Measurements from ENCODE around the gene CAPN2.
"Not testable (repeated sequence)": the region's sequence is repeated elsewhere in the genome, so short reads cannot be mapped to it uniquely, and the experiment has no call there.

CAPN2 gene

DNA sequence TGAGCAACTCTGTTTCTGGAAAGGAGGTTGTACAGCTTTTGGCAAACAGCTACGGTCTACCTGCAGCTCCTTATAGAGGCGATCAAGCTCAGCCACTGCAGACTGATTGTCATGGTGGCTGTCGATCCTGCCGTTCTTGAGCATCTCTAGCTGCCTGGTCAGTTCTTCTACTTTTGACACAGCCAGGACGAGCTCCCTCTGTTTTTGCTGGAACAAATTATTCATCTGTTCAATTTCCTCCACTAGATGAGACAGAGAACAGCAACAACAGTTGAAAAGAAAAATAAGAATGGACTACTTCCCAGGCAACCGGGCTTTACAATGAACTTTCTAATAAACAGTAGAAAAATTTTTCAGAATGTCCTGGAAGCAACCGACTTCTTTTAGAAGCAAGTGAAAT lies 90.9 kb downstream of the CAPN2 start:
- peaks cover 79% of the 10 kb centered on the region for H3K36me3 ChIP-seq (ENCODE audit: control insufficient read depth, insufficient read depth, low read length)
- H3K4me1 ChIP-seq (ENCODE audit: control insufficient read depth, insufficient read depth, low read length, poor library complexity, severe bottlenecking): no peaks in the 10 kb centered on the region
- no peak overlapping the region for H3K4me3 ChIP-seq (ENCODE audit: extremely low read depth, insufficient read depth, low read length, poor library complexity, severe bottlenecking)
- no peak overlapping the region for H3K27ac ChIP-seq (ENCODE audit: low read depth, low read length, severe bottlenecking)
- WGBS, 2 experiments (ENCODE audit: insufficient coverage in 2 of 2): 97 to 100% methylated on average over 5 to 6 of the region's 7 CpGs
- H3K9me3 ChIP-seq (ENCODE audit: control insufficient read depth, low read length): peaks cover 4% of the 10 kb centered on the region

DNA sequence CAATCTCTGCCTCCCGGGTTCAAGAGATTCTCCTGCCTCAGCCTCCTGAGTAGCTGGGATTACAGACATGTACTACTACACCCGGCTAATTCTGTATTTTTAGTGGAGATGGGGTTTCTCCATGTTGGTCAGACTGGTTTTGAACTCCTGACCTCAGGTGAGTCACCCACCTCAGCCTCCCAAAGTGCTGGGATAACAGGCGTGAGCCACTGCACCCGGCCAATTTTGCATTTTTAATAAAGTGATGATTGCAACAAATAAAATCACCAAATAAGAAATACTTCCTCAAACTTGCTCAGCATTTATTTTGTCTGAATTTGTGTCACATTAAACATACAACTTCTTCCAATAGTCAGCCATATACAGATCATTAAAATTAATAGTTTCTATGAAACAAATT lies 97.6 kb downstream of the CAPN2 start:
- H3K27ac ChIP-seq (ENCODE audit: low read depth, low read length, severe bottlenecking); H3K9me3 ChIP-seq (ENCODE audit: control insufficient read depth, low read length); H3K4me1 ChIP-seq (ENCODE audit: control insufficient read depth, insufficient read depth, low read length, poor library complexity, severe bottlenecking); H3K4me3 ChIP-seq (ENCODE audit: extremely low read depth, insufficient read depth, low read length, poor library complexity, severe bottlenecking): not testable (repeated sequence)
- H3K36me3 ChIP-seq (ENCODE audit: control insufficient read depth, insufficient read depth, low read length): peaks cover 68% of the 10 kb centered on the region
- 90 to 100% methylated on average over 1 to 2 of the region's 4 CpGs for WGBS, 2 experiments (ENCODE audit: insufficient coverage in 2 of 2)

DNA sequence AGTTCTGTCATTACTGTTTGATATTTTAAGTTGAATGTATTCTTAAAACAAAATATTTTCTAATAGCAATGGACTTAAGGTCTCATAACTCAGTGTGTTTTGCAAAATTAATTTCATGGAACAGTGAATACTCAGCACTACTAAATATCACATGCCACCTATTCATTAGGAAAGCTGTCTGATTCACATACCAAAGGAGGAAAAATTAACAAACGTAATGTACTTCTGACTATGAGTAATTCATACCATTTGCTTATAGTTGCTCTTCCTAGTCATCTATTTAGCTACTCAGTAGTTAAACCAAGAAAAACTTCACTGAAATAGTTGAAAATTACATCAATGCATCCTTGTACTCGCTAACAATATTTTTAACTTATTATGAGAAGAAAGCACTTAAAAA lies 98.2 kb downstream of the CAPN2 start:
- WGBS, 2 experiments (ENCODE audit: insufficient coverage in 2 of 2): 83% methylated on average over 1 of the region's 2 CpGs; no CpG with 5 or more reads in 1 of the 2 experiments
- H3K4me3 ChIP-seq (ENCODE audit: extremely low read depth, insufficient read depth, low read length, poor library complexity, severe bottlenecking): no peak overlapping the region
- H3K36me3 ChIP-seq (ENCODE audit: control insufficient read depth, insufficient read depth, low read length): peaks cover 64% of the 10 kb centered on the region

DNA sequence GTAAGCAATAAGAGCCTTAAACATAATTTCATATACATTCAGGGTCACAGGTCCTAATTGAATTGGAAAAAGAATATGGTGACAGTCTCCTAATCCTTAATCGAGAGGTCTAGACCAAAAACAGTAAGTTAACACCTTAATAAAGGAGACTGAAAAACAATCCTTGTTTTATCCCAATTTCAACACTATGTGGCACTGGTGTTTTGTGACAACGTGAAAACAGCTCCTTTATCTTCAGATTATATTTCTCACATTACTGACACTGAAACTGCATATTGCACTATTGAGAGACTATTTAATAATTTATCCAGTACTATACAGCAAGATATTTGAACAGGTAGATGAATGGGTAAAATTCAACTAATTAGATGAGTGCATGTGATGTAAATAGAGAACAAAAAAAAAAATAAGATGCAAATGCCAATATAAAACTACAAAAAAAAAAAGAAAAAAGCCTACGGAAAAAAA lies 99.3 kb downstream of the CAPN2 start:
- WGBS, 2 experiments (ENCODE audit: insufficient coverage in 2 of 2): no CpG with 5 or more reads among the region's 3 CpGs
- peaks cover 53% of the 10 kb centered on the region for H3K36me3 ChIP-seq (ENCODE audit: control insufficient read depth, insufficient read depth, low read length)

More for the DNA sequence above, 98.2 kb downstream of the CAPN2 start:
- no peak overlapping the region for H3K27ac ChIP-seq (ENCODE audit: low read depth, low read length, severe bottlenecking)
- H3K9me3 ChIP-seq (ENCODE audit: control insufficient read depth, low read length): peaks cover 4% of the 10 kb centered on the region
- peaks cover 5% of the 10 kb centered on the region for H3K4me1 ChIP-seq (ENCODE audit: control insufficient read depth, insufficient read depth, low read length, poor library complexity, severe bottlenecking)

DNA sequence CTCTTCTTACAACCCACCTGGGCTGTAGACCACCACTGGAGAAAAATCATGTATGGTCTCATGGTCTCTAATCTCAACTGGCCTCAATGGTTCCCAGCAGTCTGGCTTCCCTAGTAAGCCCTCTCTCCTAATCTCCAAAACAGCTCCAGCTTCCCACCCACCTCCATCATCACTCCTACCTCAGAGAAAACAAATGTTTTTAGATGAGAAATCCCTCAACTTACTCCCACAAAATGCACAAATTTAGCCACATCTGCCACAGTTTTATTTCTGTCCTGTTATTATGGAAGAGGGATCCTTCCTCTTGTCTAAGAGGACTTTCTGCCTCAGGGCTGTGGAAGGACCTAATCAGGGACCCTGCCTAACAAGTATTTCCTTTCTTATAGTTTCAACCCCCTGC lies 101.3 kb downstream of the CAPN2 start:
- Histone ChIP-seq H3K4me1 (ENCODE audit: control insufficient read depth, insufficient read depth, low read length, poor library complexity, severe bottlenecking) (peaks cover 13% of the 10 kb centered on the region), H3K27ac (ENCODE audit: low read depth, low read length, severe bottlenecking) (no peak overlapping the region), H3K36me3 (ENCODE audit: control insufficient read depth, insufficient read depth, low read length) (peaks cover 48% of the 10 kb centered on the region), H3K9me3 (ENCODE audit: control insufficient read depth, low read length) (no peaks in the 10 kb centered on the region), H3K4me3 (ENCODE audit: extremely low read depth, insufficient read depth, low read length, poor library complexity, severe bottlenecking) (no peak overlapping the region)

More for the DNA sequence above, 99.3 kb downstream of the CAPN2 start:
- no peak overlapping the region for H3K4me3 ChIP-seq (ENCODE audit: extremely low read depth, insufficient read depth, low read length, poor library complexity, severe bottlenecking)
- H3K27ac ChIP-seq (ENCODE audit: low read depth, low read length, severe bottlenecking): no peak overlapping the region
- H3K9me3 ChIP-seq (ENCODE audit: control insufficient read depth, low read length): peaks cover 4% of the 10 kb centered on the region
- peaks cover 13% of the 10 kb centered on the region for H3K4me1 ChIP-seq (ENCODE audit: control insufficient read depth, insufficient read depth, low read length, poor library complexity, severe bottlenecking)

DNA sequence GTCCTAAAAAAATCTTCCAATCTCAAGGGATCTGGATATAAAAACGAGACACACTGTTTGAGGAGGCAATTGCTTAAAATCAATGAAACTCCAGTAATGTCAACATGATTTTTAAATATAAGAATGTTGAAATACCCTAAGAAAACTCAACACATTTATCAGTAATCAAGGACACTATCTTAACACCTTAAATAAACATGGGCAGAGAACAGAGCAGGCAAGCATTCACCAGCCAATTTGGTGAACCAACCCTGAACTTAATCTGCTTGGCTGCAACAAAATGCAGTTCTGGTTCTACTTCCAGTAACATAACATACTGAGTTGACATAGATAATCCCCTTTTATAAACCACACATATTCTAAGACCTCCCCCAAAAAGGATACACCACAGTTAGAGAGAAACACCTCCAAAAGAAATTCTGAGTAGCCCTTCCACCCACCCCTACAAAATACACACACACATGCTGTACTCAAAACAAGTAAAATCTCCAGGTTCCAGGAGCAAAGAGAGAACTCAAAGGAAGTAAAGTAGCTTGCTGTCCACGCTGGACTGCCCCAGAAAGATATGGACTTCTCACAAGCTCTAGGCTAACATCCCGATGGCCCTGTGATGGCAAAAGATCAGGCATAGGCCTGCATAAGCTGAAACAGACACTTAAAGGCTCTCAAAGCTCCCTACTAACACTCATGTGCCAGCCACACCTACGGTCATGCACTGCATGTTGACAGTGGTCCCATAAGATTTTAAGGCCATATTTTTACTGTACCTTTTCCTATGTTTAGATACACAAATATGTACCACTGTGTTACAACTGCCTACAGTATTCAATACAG lies 102.9 kb downstream of the CAPN2 start:
- Histone ChIP-seq H3K27ac (ENCODE audit: low read depth, low read length, severe bottlenecking) (no peak overlapping the region), H3K4me3 (ENCODE audit: extremely low read depth, insufficient read depth, low read length, poor library complexity, severe bottlenecking) (no peak overlapping the region), H3K36me3 (ENCODE audit: control insufficient read depth, insufficient read depth, low read length) (peaks cover 48% of the 10 kb centered on the region), H3K9me3 (ENCODE audit: control insufficient read depth, low read length) (no peaks in the 10 kb centered on the region), H3K4me1 (ENCODE audit: control insufficient read depth, insufficient read depth, low read length, poor library complexity, severe bottlenecking) (peaks cover 17% of the 10 kb centered on the region)
- WGBS, 2 experiments (ENCODE audit: insufficient coverage in 2 of 2): 87 to 90% methylated on average over 3 of the region's 4 CpGs

DNA sequence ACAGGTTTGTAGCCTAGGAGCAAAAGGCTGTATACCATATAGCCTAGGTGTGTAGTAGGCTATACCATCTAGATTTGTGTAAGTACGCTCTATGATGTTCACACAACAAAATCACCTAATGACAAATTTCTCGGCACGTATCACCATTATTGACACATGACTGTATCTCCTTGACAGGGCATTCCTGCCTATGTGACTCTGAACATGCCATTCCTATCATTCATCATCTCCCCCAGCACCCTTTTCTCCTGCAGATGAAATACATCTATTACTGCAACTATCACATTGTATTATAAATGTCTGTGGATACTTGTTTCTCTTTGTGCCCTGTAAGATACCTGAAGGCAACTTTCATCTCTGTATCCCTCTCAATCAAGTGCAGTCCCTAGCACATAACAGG lies 103.5 kb downstream of the CAPN2 start:
- 94 to 96% methylated on average over 3 of the region's 3 CpGs for WGBS, 2 experiments (ENCODE audit: insufficient coverage in 2 of 2)
- Histone ChIP-seq H3K36me3 (ENCODE audit: control insufficient read depth, insufficient read depth, low read length) (peaks cover 50% of the 10 kb centered on the region), H3K4me3 (ENCODE audit: extremely low read depth, insufficient read depth, low read length, poor library complexity, severe bottlenecking) (no peak overlapping the region), H3K4me1 (ENCODE audit: control insufficient read depth, insufficient read depth, low read length, poor library complexity, severe bottlenecking) (peaks cover 22% of the 10 kb centered on the region), H3K27ac (ENCODE audit: low read depth, low read length, severe bottlenecking) (no peak overlapping the region), H3K9me3 (ENCODE audit: control insufficient read depth, low read length) (no peaks in the 10 kb centered on the region)

DNA sequence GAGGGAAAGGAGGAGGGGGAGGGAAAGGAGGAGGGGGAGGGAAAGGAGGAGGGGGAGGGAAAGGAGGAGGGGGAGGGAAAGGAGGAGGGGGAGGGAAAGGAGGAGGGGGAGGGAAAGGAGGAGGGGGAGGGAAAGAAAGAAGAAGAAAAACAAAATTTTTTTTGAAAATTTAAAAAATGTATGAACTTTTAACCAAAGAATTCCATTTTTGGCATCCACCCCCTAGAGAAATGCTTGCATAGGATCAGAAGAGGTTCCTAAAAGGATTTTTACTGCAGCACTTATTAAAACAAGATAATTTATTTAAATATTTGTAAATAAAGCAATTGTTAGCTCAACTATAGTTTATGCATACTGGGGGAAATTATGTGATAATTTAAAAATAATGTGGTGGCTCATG lies 104.9 kb downstream of the CAPN2 start:
- H3K36me3 ChIP-seq (ENCODE audit: control insufficient read depth, insufficient read depth, low read length): peaks cover 53% of the 10 kb centered on the region
- not testable (repeated sequence) for H3K4me3 ChIP-seq (ENCODE audit: extremely low read depth, insufficient read depth, low read length, poor library complexity, severe bottlenecking); H3K27ac ChIP-seq (ENCODE audit: low read depth, low read length, severe bottlenecking); H3K9me3 ChIP-seq (ENCODE audit: control insufficient read depth, low read length)
- H3K4me1 ChIP-seq (ENCODE audit: control insufficient read depth, insufficient read depth, low read length, poor library complexity, severe bottlenecking): peaks cover 22% of the 10 kb centered on the region

DNA sequence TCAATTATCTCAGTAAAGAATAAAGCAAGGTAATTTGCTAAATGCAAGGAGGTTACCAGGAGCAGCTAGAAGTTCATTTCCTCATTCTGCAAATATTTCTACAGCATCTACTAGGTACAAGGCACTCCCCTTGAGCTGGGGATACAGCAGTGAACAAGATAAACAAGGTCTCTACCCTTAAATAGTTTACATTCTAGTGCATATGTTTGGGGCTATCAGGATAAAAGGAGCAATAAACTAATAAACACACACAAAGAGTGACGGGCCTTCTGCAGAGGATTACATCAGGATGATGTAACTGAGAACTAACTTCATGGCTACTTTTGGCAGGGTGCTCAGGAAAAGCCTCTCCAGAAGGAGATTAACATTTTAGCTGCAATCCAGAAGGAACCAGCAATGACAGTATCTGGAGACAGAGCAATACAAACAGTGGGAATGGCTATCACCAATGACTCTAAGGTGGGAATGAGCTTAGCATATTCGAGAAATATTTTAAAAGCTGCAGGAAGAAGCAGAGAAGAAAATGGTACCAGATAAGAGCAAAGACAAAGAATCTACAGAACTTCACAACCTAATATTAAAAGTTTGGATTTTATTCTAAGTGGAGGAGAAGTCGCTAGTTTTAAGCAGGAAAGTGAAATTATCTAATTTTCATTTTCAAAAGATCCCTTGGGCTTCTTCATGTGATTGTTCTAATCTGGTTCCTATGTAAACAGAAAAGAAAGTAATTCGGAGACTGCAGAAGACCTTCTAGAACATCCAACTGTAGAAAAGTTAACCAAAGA lies 107.6 kb downstream of the CAPN2 start:
- Histone ChIP-seq H3K36me3 (ENCODE audit: control insufficient read depth, insufficient read depth, low read length) (peaks cover 34% of the 10 kb centered on the region), H3K4me3 (ENCODE audit: extremely low read depth, insufficient read depth, low read length, poor library complexity, severe bottlenecking) (no peak overlapping the region), H3K4me1 (ENCODE audit: control insufficient read depth, insufficient read depth, low read length, poor library complexity, severe bottlenecking) (peaks cover 22% of the 10 kb centered on the region), H3K27ac (ENCODE audit: low read depth, low read length, severe bottlenecking) (peak overlapping the region; percentile 37), H3K9me3 (ENCODE audit: control insufficient read depth, low read length) (no peaks in the 10 kb centered on the region)
- 0 to 100% methylated on average over 1 of the region's 4 CpGs for WGBS, 2 experiments (ENCODE audit: insufficient coverage in 2 of 2)

DNA sequence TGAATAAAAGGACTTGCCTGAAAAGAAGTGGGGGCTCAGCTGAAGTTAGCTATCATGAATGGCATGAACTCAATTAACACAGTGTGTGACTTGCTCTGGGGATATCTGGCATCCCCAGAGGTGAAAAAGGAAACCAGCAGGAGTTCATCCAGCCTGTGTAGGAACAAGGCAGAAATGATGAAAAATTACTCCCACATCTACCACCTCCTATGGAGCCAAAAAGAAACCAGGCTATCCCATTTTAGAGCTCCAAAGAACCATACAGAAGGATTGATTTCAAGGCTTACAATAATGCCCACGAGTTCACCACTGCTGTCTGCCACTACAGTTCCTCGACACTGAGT lies 108.1 kb downstream of the CAPN2 start:
- no peaks in the 10 kb centered on the region for H3K9me3 ChIP-seq (ENCODE audit: control insufficient read depth, low read length)
- 75 to 94% methylated on average over 2 of the region's 2 CpGs for WGBS, 2 experiments (ENCODE audit: insufficient coverage in 2 of 2)
- peak overlapping the region; percentile 37 for H3K27ac ChIP-seq (ENCODE audit: low read depth, low read length, severe bottlenecking)

DNA sequence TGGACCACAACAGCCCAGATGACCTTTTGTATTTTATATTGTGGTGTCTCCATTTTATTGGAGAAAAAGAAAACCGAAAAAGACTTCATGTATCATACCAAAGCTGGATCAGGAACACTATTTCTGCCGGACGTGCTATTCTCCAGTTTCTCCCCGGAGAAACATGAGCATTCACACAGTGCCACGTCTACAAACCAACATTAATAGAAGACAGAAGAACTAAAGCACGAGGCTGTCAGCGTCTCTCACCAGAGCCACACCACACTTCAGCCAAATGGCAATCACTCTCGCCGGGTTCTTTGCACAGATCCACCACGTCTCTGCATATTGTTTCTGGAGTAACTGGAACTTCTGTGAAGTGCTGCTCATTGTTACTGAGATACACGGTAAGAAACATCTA lies 108.6 kb downstream of the CAPN2 start:
- no peak overlapping the region for H3K4me3 ChIP-seq (ENCODE audit: extremely low read depth, insufficient read depth, low read length, poor library complexity, severe bottlenecking)
- H3K4me1 ChIP-seq (ENCODE audit: control insufficient read depth, insufficient read depth, low read length, poor library complexity, severe bottlenecking): peaks cover 23% of the 10 kb centered on the region
- H3K27ac ChIP-seq (ENCODE audit: low read depth, low read length, severe bottlenecking): peak overlapping the region; percentile 37
- peaks cover 34% of the 10 kb centered on the region for H3K36me3 ChIP-seq (ENCODE audit: control insufficient read depth, insufficient read depth, low read length)
- H3K9me3 ChIP-seq (ENCODE audit: control insufficient read depth, low read length): no peaks in the 10 kb centered on the region
- 86 to 97% methylated on average over 6 to 9 of the region's 11 CpGs for WGBS, 2 experiments (ENCODE audit: insufficient coverage in 2 of 2)

More for the DNA sequence above, 108.1 kb downstream of the CAPN2 start:
- Histone ChIP-seq H3K36me3 (ENCODE audit: control insufficient read depth, insufficient read depth, low read length) (peaks cover 34% of the 10 kb centered on the region), H3K4me1 (ENCODE audit: control insufficient read depth, insufficient read depth, low read length, poor library complexity, severe bottlenecking) (peaks cover 20% of the 10 kb centered on the region), H3K4me3 (ENCODE audit: extremely low read depth, insufficient read depth, low read length, poor library complexity, severe bottlenecking) (no peak overlapping the region)

All from mesodermal cell (in vitro differentiated cells).